Subcutaneous abdominal adipose tissue (tissue), 5 donors: ENCODE data around the gene COL21A1.

Experiments used
- H3K27ac ChIP-seq: one replicate; pipeline ENCODE4 v1.7.0; 2013; ENCODE audit warnings: low read depth, mild to moderate bottlenecking, inconsistent platforms, low read length, moderate library complexity
- H3K27me3 ChIP-seq, 5 donors: one replicate each; pipeline ENCODE4 v1.7.0; 2013; ENCODE audit warnings: low read length in 5 of 5, inconsistent platforms in 1 of 5; ENCODE audit not compliant: control insufficient read depth in 5 of 5, insufficient read depth in 4 of 5
- H3K36me3 ChIP-seq, 5 donors: one replicate each; pipeline ENCODE4 v1.7.0; 2013; ENCODE audit warnings: low read length in 5 of 5; ENCODE audit not compliant: control insufficient read depth in 5 of 5, insufficient read depth in 5 of 5
- H3K4me1 ChIP-seq, 5 donors: one replicate each; pipeline ENCODE4 v1.7.0; 2013; ENCODE audit warnings: low read length in 5 of 5, mild to moderate bottlenecking in 3 of 5, moderate library complexity in 1 of 5; ENCODE audit not compliant: control insufficient read depth in 5 of 5, insufficient read depth in 5 of 5
- H3K4me3 ChIP-seq, 5 donors: one replicate each; pipeline ENCODE4 v1.7.0; 2013; ENCODE audit warnings: low read length in 5 of 5, low read depth in 1 of 5
- H3K9ac ChIP-seq, 5 donors: one replicate each; pipeline ENCODE4 v1.7.0; 2013; ENCODE audit warnings: low read length in 5 of 5, mild to moderate bottlenecking in 4 of 5, moderate library complexity in 3 of 5
- H3K9me3 ChIP-seq, 5 donors: one replicate each; pipeline ENCODE4 v1.7.0; 2013; ENCODE audit warnings: low read length in 5 of 5; ENCODE audit not compliant: control insufficient read depth in 5 of 5
- donor health status: healthy.
- donor health status: healthy.
- donor health status: healthy.
- donor health status: healthy.
- donor health status: healthy.

COL21A1 gene

DNA sequence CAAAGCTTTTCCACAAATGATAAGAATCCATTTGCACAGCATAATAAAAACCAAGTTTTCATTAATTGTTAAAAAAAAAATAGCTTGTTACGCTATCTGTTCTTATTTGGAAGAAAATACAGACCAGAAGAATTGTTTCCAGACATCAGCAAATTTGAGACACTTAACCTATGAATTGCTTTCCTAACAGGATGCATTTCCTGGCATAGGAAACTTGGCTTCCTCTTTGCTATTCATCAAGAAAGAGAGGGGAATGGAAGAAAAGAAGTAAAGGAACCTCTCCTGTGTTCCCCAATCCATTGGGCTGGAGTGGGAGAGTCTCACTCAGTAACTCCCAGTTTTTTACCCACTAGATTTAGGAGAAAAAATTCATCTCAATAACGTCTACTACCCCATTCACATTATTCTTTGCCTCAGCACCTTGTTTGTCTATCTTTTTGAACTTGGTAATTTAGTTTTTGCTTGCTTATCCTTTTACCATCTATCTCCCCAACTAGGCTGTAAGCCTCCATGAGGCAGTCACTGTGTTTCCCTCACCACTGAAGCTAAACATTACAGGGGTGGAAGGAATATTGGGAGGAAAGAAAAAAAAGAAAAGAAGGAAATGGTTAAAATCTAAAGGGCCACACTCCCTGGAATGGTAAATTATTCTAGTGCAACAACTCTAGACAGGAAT is 150.3 kb downstream of the COL21A1 start:
- Histone ChIP-seq H3K4me1 (no peaks in the 10 kb centered on the region), H3K9ac (no peak overlapping the region), H3K4me3 (no peak overlapping the region), H3K27me3 (no peaks in the 10 kb centered on the region), H3K9me3 (peaks cover 0 to 7% (median 5%) of the 10 kb centered on the region in 5 donors), H3K27ac (no peak overlapping the region), H3K36me3 (no peaks in the 10 kb centered on the region)

DNA sequence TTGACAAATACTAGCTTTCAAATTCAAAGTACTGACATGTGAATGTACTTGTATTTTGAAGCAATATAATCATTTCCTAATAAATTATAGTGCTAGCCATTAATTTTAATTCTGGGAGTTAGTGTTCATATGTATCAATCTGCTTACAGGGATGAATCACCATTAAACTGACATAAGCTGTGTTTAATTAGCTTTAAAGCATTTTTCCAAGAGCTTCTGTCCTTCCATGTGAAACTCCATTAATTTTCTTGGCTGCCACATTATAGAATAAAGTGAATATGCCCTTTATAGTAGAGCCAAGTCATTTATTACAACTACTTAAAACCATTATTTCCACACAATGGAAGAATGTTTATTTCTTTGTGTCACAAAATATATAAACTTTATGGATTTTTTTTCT is 150.8 kb downstream of the COL21A1 start:
- no peak overlapping the region for H3K27ac ChIP-seq
- H3K36me3 ChIP-seq = no peaks in the 10 kb centered on the region
- H3K9ac ChIP-seq = no peak overlapping the region
- no peaks in the 10 kb centered on the region for H3K27me3 ChIP-seq
- peaks cover 0 to 7% (median 5%) of the 10 kb centered on the region in 5 donors for H3K9me3 ChIP-seq
- H3K4me1 ChIP-seq = no peaks in the 10 kb centered on the region
- no peak overlapping the region for H3K4me3 ChIP-seq

DNA sequence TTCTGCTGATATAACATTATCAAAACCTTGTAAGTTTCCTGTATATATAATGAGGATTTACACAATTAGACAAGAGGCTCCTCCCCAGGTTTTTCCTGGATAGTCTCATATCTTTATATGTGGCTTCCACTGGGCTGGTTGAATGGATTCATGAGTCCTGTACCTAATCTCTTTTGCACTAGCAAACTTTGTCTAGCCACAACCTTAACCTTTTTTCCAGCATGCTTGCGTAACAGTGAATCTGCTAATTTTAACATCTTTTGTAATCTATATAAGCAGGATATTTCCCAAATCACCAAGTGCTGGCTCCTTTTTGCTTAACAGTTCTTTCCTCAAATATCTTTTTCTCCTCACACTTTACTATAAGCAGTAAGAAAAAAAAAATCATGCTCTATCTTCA is 153.6 kb downstream of the COL21A1 start:
- Histone ChIP-seq H3K4me3 (no peak overlapping the region), H3K9ac (no peak overlapping the region), H3K27ac (no peak overlapping the region), H3K27me3 (no peaks in the 10 kb centered on the region), H3K9me3 (peaks cover 0 to 7% (median 5%) of the 10 kb centered on the region in 5 donors), H3K4me1 (no peaks in the 10 kb centered on the region), H3K36me3 (no peaks in the 10 kb centered on the region)

DNA sequence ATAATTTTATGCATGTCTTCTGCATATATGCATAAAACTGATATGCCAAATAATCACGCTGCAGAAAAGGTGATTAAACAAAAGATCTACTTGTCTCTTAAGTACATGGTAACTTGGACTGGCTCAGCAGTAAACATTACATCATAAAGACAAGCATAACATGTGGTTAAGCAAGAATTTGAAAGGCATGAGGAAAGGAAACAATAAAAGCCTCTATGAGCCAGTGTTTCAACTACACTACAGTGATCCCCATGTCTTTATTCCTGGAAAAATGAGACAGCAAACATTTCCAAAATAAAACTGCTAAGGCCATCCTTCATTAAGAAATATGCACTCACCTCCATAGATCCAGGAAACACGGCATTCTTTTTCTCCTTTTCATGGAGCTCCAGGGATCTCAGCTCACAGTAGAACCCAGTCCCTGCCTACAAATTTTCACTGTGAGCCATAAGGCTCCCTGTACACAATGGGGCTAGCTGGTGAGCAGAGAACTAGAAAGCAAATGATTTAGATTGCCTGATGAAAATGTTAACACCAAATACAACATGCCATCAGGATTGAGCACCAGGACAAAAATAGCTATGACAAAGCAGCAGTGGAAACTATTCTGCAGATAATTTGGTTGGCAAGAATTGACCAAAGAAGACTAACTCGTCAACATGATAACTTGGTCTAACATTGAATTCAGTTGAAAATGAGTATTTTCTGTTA is 156.1 kb downstream of the COL21A1 start:
- Histone ChIP-seq H3K36me3 (no peaks in the 10 kb centered on the region), H3K4me3 (no peak overlapping the region), H3K4me1 (no peaks in the 10 kb centered on the region), H3K27ac (no peak overlapping the region), H3K9ac (no peak overlapping the region), H3K9me3 (peaks cover 0 to 13% (median 9%) of the 10 kb centered on the region in 5 donors), H3K27me3 (no peaks in the 10 kb centered on the region)

DNA sequence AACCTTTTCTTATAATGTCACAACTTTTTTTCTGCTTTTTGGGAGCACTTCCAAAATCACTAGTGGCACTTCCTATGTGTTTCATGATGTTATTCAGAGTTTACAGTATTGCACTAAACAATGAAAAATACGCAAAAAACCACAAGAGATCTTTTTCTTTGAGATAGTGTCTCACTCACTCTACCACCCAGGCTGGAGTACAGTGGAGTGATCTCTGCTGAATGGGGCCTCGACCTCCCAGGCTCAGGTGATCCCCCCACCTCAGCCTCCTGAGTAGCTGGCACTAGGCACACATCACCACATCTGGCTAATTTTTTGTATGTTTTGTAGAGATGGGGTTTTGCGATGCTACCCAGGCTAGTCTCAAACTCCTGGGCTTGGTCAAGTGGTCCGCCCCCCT is 158.7 kb downstream of the COL21A1 start:
- H3K4me3 ChIP-seq = no peak overlapping the region
- no peaks in the 10 kb centered on the region for H3K27me3 ChIP-seq
- peaks cover 0 to 13% (median 9%) of the 10 kb centered on the region in 5 donors for H3K9me3 ChIP-seq
- H3K27ac ChIP-seq = no peak overlapping the region
- H3K4me1 ChIP-seq = no peaks in the 10 kb centered on the region
- H3K9ac ChIP-seq = no peak overlapping the region
- H3K36me3 ChIP-seq = no peaks in the 10 kb centered on the region

DNA sequence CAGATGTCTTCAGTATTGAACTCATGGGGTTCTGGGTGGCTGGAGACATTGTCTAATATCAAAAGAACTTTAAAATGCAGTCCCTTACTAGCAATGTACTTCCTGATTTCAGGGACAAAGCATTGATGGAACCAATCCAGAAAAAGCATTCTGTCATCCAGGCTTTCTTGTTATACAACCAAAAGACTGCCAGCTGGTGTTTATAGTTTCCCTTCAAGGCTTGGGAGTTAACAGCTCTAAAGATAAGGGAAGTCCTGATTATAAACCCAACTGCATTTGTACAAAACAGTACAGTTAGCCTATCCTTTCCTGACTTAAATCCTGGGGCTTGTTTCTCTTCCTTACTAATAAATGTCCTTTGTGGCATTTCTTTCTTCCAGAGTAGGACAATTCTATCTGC is 160.0 kb downstream of the COL21A1 start:
- H3K4me1 ChIP-seq = no peaks in the 10 kb centered on the region
- no peaks in the 10 kb centered on the region for H3K36me3 ChIP-seq
- H3K9ac ChIP-seq = no peak overlapping the region
- no peak overlapping the region for H3K27ac ChIP-seq
- peaks cover 0 to 8% (median 5%) of the 10 kb centered on the region in 5 donors for H3K9me3 ChIP-seq
- no peaks in the 10 kb centered on the region for H3K27me3 ChIP-seq
- no peak overlapping the region for H3K4me3 ChIP-seq

DNA sequence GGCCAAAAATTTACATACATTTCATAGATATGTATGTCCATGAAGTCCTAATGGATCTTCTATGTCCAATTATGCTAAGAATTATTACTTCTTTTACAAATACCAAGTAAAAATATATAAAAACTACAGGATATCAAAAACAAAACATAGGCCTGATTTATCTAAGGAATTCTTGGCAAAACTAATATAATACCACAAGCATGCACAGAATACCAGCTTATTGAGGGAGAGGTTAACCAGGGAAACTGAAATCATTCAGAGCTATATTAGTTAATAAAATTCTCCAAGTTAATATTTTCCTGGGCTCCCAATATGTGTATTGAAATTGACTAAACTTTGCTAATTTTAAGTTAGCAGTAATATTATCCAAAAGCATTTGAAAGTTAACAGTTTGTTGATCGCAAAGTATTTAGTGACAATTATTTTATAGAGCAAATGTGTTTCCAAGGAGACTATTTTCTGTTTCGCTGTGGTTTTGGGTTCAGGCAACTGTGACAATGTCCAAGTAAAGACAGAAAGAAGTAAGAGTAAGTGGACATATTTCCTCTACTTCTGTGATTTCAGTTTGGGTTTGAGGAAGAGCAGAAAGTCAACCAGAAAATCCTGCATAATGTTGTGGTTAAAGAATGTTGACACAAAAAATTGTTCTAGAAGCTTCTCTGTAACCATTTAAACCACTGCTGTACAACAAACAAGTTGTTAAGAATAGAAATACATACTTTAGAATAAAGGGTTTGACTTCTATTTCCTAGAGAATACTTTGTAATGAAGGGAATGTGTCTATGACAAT is 167.4 kb downstream of the COL21A1 start:
- Histone ChIP-seq H3K4me3 (no peak overlapping the region), H3K27me3 (no peaks in the 10 kb centered on the region), H3K4me1 (peaks cover 0 to 7% (median 0%) of the 10 kb centered on the region in 5 donors), H3K9me3 (no peaks in the 10 kb centered on the region), H3K36me3 (no peaks in the 10 kb centered on the region), H3K9ac (no peak overlapping the region), H3K27ac (no peak overlapping the region)

DNA sequence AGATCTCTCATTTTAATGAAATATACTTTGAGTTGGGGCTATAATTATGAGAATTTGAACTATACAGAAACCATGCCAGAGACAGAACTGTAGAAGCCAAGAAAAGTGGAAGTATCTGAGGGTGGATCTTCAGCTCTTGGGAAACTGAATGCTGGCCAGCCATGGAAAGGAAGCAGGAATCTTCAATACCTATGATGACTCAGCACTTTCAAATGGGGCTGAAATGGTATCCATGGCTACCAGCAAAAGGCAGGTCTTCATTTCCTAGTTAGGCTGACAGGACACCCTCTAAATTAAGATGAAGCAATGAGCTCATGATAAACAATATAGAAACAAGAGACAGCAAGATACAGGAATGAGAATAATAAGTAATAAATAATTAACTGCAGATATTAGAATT is 171.3 kb downstream of the COL21A1 start:
- no peaks in the 10 kb centered on the region for H3K27me3 ChIP-seq
- H3K36me3 ChIP-seq = no peaks in the 10 kb centered on the region
- H3K4me1 ChIP-seq = peaks cover 0 to 10% (median 0%) of the 10 kb centered on the region in 5 donors
- H3K9me3 ChIP-seq = no peaks in the 10 kb centered on the region
- no peak overlapping the region for H3K9ac ChIP-seq
- no peak overlapping the region for H3K27ac ChIP-seq
- no peak overlapping the region for H3K4me3 ChIP-seq

DNA sequence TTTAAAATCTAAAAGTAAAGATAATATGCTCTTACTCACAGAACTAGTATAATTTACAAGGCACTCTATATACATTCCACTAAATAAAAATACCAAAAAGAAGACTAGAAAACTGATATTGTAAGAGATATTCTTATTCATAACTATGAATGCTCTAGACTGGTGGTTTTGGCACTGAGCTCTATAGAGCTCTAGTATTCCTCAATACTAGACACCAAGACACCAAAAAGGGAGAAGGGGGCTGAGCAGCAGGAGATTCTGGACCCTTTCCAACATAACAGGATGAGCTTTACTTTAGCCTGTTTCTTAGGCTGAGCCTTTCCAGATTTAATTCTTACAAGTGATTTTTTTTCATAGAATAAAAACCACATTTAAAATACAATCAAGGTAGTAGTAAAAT is 173.6 kb downstream of the COL21A1 start:
- H3K36me3 ChIP-seq = no peaks in the 10 kb centered on the region
- no peaks in the 10 kb centered on the region for H3K9me3 ChIP-seq
- H3K9ac ChIP-seq = no peak overlapping the region
- H3K27ac ChIP-seq = no peak overlapping the region
- peaks cover 0 to 4% (median 0%) of the 10 kb centered on the region in 5 donors for H3K4me1 ChIP-seq
- H3K4me3 ChIP-seq = no peak overlapping the region
- no peaks in the 10 kb centered on the region for H3K27me3 ChIP-seq

DNA sequence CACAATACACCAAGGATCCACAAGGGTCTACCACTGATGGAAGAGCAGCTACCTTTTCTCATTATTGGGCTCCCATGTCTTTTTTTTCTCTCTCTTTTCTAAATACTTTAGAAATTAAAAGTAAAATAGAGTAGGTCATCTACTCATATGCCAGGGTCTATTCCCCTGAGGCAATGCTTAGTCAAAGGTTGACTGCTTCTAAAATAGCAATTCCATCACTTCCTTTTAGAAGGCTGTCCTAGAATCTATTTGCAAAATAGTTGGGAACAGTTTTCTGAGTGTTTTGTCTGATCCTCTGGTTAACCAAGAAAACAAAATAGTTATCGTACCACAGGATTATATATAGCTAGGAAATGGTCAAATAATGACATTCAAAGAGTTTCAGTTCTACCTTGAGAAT is 174.1 kb downstream of the COL21A1 start:
- Histone ChIP-seq H3K4me1 (peaks cover 0 to 4% (median 0%) of the 10 kb centered on the region in 5 donors), H3K27ac (no peak overlapping the region), H3K9ac (no peak overlapping the region), H3K9me3 (no peaks in the 10 kb centered on the region), H3K4me3 (no peak overlapping the region), H3K36me3 (no peaks in the 10 kb centered on the region), H3K27me3 (no peaks in the 10 kb centered on the region)
